NT2/D1 (cell line): ENCODE measurements around the gene RSU1.

ENCODE experiments used
- SUZ12 ChIP-seq: IDR thresholded peaks from 2 replicates; pipeline ENCODE4 v1.6.1; 2011; ENCODE audit not compliant: insufficient read length, insufficient read depth; ENCODE audit errors: extremely low read depth
- YY1 ChIP-seq: IDR thresholded peaks from 2 replicates; pipeline ENCODE4 v1.6.1; 2011; ENCODE audit not compliant: insufficient read length, insufficient read depth
- ZNF274 ChIP-seq: IDR thresholded peaks from 2 replicates; pipeline ENCODE4 v1.6.1; 2011; ENCODE audit warnings: mild to moderate bottlenecking, low read depth, low read length

DNA sequence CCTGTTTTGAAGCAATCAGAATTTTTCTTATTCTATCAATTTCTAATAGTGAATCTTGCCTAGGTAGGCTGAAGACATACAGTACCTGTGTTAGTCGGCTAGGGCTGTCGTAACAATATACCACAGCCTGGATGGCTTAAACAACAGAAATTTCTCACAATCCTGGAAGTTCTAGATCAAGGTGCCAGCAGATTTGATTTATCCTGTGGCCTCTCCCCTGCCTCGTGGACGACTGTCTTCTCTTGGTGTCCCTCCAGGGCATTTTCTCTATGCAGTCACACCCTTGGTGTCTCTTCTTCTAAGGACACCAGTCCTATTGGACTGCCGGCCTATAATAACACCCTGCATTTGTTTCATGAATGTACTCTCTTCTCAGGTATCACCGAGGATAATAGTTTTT, 1.8 kb upstream of the RSU1 start:
- no peak for TF ChIP-seq SUZ12
- TF ChIP-seq ZNF274 = no peak
- no peak for TF ChIP-seq YY1
